ENCODE results near the gene PIH1D2.

Gene PIH1D2

GRCh38 chr11:112073941-112074811, at the start of gene PIH1D2, which contains the start of gene NKAPD1:
Gene PIH1D2 (minus strand): TSS chr11:112074017. CDS start chr11:112073174, 843 bp downstream.
Gene NKAPD1 (plus strand): TSS chr11:112074299. CDS start chr11:112075575, 1,276 bp downstream.
- Histone ChIP-seq H3K4me1 (ENCODE audit: control insufficient read depth, insufficient read depth, low read length) (peaks cover 5% of the 10 kb centered on the region), H3K4me3 (ENCODE audit: low read length) (peak within 1 kb of the TSS; percentile 89), H3K9ac (ENCODE audit: low read length) (peak within 1 kb of the TSS; percentile 94), H3K9me3 (ENCODE audit: control insufficient read depth, low read length) (no peaks in the 10 kb centered on the region), H3K36me3 (ENCODE audit: control insufficient read depth, insufficient read depth, low read length) (peaks cover 5% of the 10 kb centered on the region), H3K27me3 (ENCODE audit: control insufficient read depth, insufficient read depth, low read length) (no peaks in the 10 kb centered on the region)

- H3K4me3 ChIP-seq (ENCODE audit: low read length) = no peak overlapping the region
Observed at GRCh38 chr11:112123129-112123528, 49.3 kb upstream of the PIH1D2 start.

GRCh38 chr11:112121981-112122615, 48.3 kb upstream of the PIH1D2 start:
- Histone ChIP-seq H3K27me3 (ENCODE audit: control insufficient read depth, insufficient read depth, low read length) (no peaks in the 10 kb centered on the region), H3K9me3 (ENCODE audit: control insufficient read depth, low read length) (no peaks in the 10 kb centered on the region), H3K9ac (ENCODE audit: low read length) (no peak overlapping the region), H3K36me3 (ENCODE audit: control insufficient read depth, insufficient read depth, low read length) (no peaks in the 10 kb centered on the region), H3K4me1 (ENCODE audit: control insufficient read depth, insufficient read depth, low read length) (peaks cover 7% of the 10 kb centered on the region), H3K4me3 (ENCODE audit: low read length) (no peak overlapping the region)

More at GRCh38 chr11:112123129-112123528, 49.3 kb upstream of the PIH1D2 start:
- H3K9ac ChIP-seq (ENCODE audit: low read length) = no peak overlapping the region
- H3K27me3 ChIP-seq (ENCODE audit: control insufficient read depth, insufficient read depth, low read length) = no peaks in the 10 kb centered on the region
- H3K9me3 ChIP-seq (ENCODE audit: control insufficient read depth, low read length) = no peaks in the 10 kb centered on the region
- H3K4me1 ChIP-seq (ENCODE audit: control insufficient read depth, insufficient read depth, low read length) = peaks cover 7% of the 10 kb centered on the region
- no peaks in the 10 kb centered on the region for H3K36me3 ChIP-seq (ENCODE audit: control insufficient read depth, insufficient read depth, low read length)

- no peaks in the 10 kb centered on the region for H3K9me3 ChIP-seq (ENCODE audit: control insufficient read depth, low read length)
- H3K9ac ChIP-seq (ENCODE audit: low read length) = no peak overlapping the region
- H3K27me3 ChIP-seq (ENCODE audit: control insufficient read depth, insufficient read depth, low read length) = no peaks in the 10 kb centered on the region
- no peak overlapping the region for H3K4me3 ChIP-seq (ENCODE audit: low read length)
- H3K4me1 ChIP-seq (ENCODE audit: control insufficient read depth, insufficient read depth, low read length) = peaks cover 7% of the 10 kb centered on the region
- no peaks in the 10 kb centered on the region for H3K36me3 ChIP-seq (ENCODE audit: control insufficient read depth, insufficient read depth, low read length)
Observed at GRCh38 chr11:112118176-112118575, 44.4 kb upstream of the PIH1D2 start.

- H3K9me3 ChIP-seq (ENCODE audit: control insufficient read depth, low read length) = no peaks in the 10 kb centered on the region
- no peaks in the 10 kb centered on the region for H3K36me3 ChIP-seq (ENCODE audit: control insufficient read depth, insufficient read depth, low read length)
- H3K4me1 ChIP-seq (ENCODE audit: control insufficient read depth, insufficient read depth, low read length) = peaks cover 4% of the 10 kb centered on the region
- H3K4me3 ChIP-seq (ENCODE audit: low read length) = no peak overlapping the region
- H3K27me3 ChIP-seq (ENCODE audit: control insufficient read depth, insufficient read depth, low read length) = no peaks in the 10 kb centered on the region
- H3K9ac ChIP-seq (ENCODE audit: low read length) = no peak overlapping the region
Observed at GRCh38 chr11:112115386-112115785, 41.6 kb upstream of the PIH1D2 start.

- H3K4me3 ChIP-seq (ENCODE audit: low read length) = no peak overlapping the region
- no peaks in the 10 kb centered on the region for H3K4me1 ChIP-seq (ENCODE audit: control insufficient read depth, insufficient read depth, low read length)
- no peak overlapping the region for H3K9ac ChIP-seq (ENCODE audit: low read length)
Observed at GRCh38 chr11:112114460-112114859, 40.6 kb upstream of the PIH1D2 start.

GRCh38 chr11:112113539-112114457, 40.0 kb upstream of the PIH1D2 start:
- peak overlapping the region; percentile 15 for H3K9ac ChIP-seq (ENCODE audit: low read length)
- no peaks in the 10 kb centered on the region for H3K9me3 ChIP-seq (ENCODE audit: control insufficient read depth, low read length)
- no peaks in the 10 kb centered on the region for H3K27me3 ChIP-seq (ENCODE audit: control insufficient read depth, insufficient read depth, low read length)
- H3K36me3 ChIP-seq (ENCODE audit: control insufficient read depth, insufficient read depth, low read length) = no peaks in the 10 kb centered on the region
- H3K4me3 ChIP-seq (ENCODE audit: low read length) = no peak overlapping the region
- no peaks in the 10 kb centered on the region for H3K4me1 ChIP-seq (ENCODE audit: control insufficient read depth, insufficient read depth, low read length)

More at GRCh38 chr11:112114460-112114859, 40.6 kb upstream of the PIH1D2 start:
- no peaks in the 10 kb centered on the region for H3K27me3 ChIP-seq (ENCODE audit: control insufficient read depth, insufficient read depth, low read length)
- H3K36me3 ChIP-seq (ENCODE audit: control insufficient read depth, insufficient read depth, low read length) = no peaks in the 10 kb centered on the region
- no peaks in the 10 kb centered on the region for H3K9me3 ChIP-seq (ENCODE audit: control insufficient read depth, low read length)

GRCh38 chr11:112106070-112106469, 32.3 kb upstream of the PIH1D2 start:
- H3K36me3 ChIP-seq (ENCODE audit: control insufficient read depth, insufficient read depth, low read length) = no peaks in the 10 kb centered on the region
- H3K4me1 ChIP-seq (ENCODE audit: control insufficient read depth, insufficient read depth, low read length) = no peaks in the 10 kb centered on the region
- no peak overlapping the region for H3K9ac ChIP-seq (ENCODE audit: low read length)
- H3K9me3 ChIP-seq (ENCODE audit: control insufficient read depth, low read length) = no peaks in the 10 kb centered on the region
- H3K27me3 ChIP-seq (ENCODE audit: control insufficient read depth, insufficient read depth, low read length) = no peaks in the 10 kb centered on the region
- no peak overlapping the region for H3K4me3 ChIP-seq (ENCODE audit: low read length)

- no peaks in the 10 kb centered on the region for H3K9me3 ChIP-seq (ENCODE audit: control insufficient read depth, low read length)
- H3K4me3 ChIP-seq (ENCODE audit: low read length) = no peak overlapping the region
Observed at GRCh38 chr11:112103446-112103845, 29.6 kb upstream of the PIH1D2 start.

GRCh38 chr11:112100462-112100861, 26.6 kb upstream of the PIH1D2 start:
- H3K36me3 ChIP-seq (ENCODE audit: control insufficient read depth, insufficient read depth, low read length) = no peaks in the 10 kb centered on the region
- no peaks in the 10 kb centered on the region for H3K4me1 ChIP-seq (ENCODE audit: control insufficient read depth, insufficient read depth, low read length)

More at GRCh38 chr11:112103446-112103845, 29.6 kb upstream of the PIH1D2 start:
- Histone ChIP-seq H3K27me3 (ENCODE audit: control insufficient read depth, insufficient read depth, low read length) (no peaks in the 10 kb centered on the region), H3K4me1 (ENCODE audit: control insufficient read depth, insufficient read depth, low read length) (no peaks in the 10 kb centered on the region), H3K36me3 (ENCODE audit: control insufficient read depth, insufficient read depth, low read length) (no peaks in the 10 kb centered on the region), H3K9ac (ENCODE audit: low read length) (no peak overlapping the region)

GRCh38 chr11:112097734-112098528, 24.1 kb upstream of the PIH1D2 start:
- H3K36me3 ChIP-seq (ENCODE audit: control insufficient read depth, insufficient read depth, low read length) = no peaks in the 10 kb centered on the region
- no peaks in the 10 kb centered on the region for H3K4me1 ChIP-seq (ENCODE audit: control insufficient read depth, insufficient read depth, low read length)
- no peak overlapping the region for H3K4me3 ChIP-seq (ENCODE audit: low read length)
- no peak overlapping the region for H3K9ac ChIP-seq (ENCODE audit: low read length)
- no peaks in the 10 kb centered on the region for H3K9me3 ChIP-seq (ENCODE audit: control insufficient read depth, low read length)
- no peaks in the 10 kb centered on the region for H3K27me3 ChIP-seq (ENCODE audit: control insufficient read depth, insufficient read depth, low read length)

More at GRCh38 chr11:112100462-112100861, 26.6 kb upstream of the PIH1D2 start:
- Histone ChIP-seq H3K4me3 (ENCODE audit: low read length) (no peak overlapping the region), H3K9me3 (ENCODE audit: control insufficient read depth, low read length) (no peaks in the 10 kb centered on the region), H3K27me3 (ENCODE audit: control insufficient read depth, insufficient read depth, low read length) (no peaks in the 10 kb centered on the region), H3K9ac (ENCODE audit: low read length) (no peak overlapping the region)

Data from mucosa of stomach (tissue), 1 donor.